HG03558 (cell line): ENCODE results near the gene PSMA3.
A peak's percentile ranks its signal among the peaks of the same experiment; 100 is the strongest.

ENCODE experiments used
- ATAC-seq: cut with Tn5 transposase; IDR thresholded peaks from one replicate; pipeline ENCODE4 v1.9.1; 2021; ENCODE audit warnings: moderate number of reproducible peaks; ENCODE audit not compliant: unreplicated experiment; ENCODE audit errors: extremely low read depth

PSMA3 gene

DNA sequence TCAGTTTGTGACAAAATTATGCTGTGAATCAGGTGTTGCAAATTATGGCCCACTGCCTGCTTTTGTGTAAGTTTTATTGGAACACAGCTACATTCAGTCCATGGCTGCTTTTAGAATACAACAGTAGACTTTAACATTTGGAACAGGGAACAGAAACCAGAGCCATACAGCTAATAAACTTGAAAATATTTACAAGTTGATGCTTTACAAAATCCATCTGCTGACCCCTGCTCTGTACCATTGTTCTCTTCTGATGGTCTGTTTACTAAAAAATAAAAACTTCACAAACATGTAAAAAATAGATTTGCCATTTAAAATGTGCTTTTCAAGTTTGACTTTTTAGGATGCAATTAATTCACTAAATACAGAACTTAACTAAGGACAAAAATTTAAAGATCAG is 20.8 kb downstream of the PSMA3 start:
- ATAC-seq: no peak

DNA sequence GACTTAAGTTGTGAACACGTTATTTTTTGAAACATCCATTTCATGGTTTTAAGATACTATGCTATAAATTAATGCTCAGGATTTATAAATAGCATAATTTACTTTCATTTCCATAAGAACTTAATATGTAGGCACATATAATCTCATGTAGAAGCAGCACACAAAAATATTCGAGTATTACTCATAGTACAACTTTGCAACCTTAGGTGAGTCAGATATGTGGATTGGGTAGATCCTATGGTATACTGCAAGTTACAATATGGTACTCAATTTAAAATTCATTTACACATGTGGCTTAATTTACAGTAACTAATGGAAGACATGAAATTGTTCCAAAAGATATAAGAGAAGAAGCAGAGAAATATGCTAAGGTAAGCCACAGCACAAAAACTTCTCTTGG is 26.0 kb downstream of the PSMA3 start:
- no peak for ATAC-seq

DNA sequence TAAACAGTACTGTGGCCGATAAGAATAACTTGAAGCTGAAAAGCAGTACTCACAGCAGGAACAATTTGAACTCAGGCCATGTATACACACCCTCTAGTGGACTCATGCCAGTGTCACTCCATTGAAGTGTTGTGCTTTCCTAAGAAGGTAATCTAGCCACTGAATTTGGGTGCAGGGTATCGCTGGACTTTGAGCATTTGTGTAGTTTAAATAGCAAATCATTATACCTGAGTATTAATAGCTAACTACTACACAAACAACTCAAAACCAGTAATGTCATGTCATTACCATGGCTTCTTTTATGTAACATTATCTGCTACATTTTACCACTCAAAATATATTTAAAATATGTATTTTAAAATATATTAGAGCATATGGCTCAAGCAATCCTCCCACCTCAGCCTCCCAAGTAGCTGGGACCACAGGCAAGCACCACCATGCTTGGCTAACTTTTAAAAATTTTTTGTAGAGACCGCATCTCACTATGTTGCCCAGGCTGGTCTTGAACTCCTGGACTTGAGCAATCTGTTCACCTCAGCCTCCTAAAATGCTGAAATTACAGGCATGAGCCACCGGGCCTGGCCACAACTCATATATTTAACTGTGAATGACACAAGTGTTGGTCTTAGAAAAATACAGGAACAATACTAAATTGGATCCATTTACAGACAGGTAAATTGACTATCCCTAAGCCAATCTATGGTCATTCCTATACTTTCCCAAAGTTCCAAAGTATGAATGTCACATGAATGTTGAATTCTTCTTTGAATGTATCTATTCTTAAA is 28.1 kb downstream of the PSMA3 start:
- no peak for ATAC-seq

DNA sequence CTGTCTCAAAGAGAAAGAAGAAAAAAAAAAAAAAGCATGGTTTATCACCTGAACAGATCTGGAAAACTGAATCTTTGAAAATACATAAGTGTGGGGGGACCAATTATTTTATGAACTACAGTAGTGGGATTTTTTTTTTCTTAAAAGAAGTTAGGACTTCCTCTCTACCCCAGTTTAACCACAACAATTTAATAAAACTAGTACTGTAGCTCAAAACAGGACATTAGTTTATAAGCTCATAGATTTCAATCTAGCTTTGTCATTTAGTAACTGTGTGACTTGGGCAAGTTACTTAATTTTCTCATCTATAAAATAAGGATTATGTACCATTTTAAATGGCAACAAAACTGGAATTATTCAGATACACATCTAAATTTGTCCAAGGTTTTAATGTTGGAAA is 30.2 kb downstream of the PSMA3 start:
- ATAC-seq: no peak

DNA sequence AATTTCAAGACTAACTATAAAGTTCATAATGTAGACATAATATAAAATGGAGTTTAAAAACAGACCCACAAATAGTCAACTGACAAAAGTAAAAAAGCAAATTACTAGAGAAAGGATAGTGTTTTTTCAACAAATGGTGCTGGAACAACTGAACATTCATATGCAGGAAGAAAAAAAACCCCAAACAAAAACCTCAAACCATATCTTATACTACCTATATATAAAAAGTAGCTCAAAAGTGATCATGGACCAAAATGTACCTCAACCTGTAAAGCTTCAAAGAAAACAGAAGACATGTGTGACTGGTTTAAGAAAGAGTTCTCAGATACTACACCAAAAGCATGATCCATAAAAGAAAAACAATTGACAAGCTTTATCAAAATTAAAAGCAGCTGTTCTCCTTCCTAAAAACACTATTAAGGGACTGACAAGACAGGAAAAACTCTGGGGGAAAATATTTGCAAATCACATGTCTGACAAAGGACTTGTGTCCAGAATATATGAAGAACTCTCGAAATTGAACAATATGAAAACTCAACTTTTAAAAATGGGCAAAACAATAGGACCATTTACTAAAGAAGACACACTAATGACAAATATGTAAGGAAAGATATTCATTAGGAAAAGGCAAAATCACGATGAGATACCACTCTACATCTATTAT is 31.0 kb downstream of the PSMA3 start:
- ATAC-seq: no peak

DNA sequence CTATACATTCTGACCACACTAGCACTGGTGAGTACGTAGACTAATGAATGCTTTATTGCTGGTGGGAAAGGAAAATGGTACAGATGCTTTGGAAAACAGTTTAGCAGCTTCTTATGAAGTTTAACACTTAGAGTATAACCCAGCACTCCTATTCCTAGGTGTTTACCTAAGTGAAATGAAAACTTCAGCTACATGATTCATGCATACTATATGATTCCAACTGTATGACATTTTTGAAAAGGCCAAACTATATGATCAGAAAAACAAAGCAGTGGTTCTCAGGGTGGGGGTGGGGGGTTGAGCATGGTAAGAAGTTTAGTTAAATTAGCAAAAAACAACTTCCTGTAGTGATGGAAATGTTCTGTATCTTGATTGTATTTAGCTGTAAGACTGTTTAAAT is 31.6 kb downstream of the PSMA3 start:
- ATAC-seq: no peak

DNA sequence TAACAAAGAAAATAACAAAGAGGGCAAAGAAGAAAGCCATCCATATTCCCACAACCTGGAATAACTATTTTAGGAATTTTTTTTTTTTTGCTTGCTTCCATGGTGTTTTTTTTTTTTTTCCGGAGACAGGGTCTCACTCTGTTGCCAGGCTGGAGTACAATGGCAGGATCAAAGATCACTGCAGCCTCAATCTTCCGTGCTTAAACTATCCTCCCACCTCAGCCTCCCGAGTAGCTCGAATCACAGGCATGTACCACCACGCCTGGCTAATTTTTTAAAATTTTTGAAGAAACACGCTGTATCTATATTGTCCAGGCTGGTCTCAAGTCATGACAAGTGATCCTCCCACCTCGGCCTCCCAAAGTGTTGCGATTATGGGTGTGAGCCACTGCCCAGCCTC is 33.5 kb downstream of the PSMA3 start:
- no peak for ATAC-seq

DNA sequence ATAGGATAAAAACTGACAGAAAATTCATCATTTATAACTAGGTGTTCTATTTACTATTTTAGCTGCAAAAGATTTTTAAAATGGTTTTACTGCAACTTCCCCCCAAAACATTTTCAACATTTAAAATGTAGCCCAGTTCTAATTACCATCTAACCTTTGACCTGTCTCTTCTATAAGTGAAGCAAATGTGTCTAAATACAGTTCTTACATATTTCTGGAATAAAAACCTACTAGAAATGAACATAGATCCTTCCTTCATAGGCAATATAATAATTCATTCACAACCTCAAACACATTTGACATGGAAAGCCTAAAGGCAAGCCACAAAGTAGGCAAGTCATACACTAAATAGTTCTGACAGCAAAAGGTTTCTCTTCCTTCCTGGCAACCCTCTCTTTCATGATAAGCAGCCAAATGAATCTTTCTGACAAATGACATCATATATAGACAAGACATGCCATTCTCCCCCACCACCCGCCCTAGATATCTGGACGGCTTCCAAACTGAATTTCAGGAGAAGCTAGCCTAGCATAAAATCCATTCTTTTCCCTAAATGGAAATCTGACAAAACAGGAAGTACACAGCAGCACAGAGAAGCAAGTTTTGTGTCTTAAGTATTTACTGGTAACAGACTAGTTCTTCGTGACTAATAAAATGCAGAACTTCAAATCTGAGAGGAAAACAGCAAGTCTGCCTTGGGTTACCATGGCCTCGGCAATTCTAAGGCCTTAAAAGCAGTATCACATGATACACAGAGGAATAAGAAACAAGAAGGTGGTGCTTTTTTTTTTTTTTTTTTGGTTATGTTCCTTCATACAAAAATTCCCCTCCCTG is 36.5 kb downstream of the PSMA3 start:
- ATAC-seq: no peak

DNA sequence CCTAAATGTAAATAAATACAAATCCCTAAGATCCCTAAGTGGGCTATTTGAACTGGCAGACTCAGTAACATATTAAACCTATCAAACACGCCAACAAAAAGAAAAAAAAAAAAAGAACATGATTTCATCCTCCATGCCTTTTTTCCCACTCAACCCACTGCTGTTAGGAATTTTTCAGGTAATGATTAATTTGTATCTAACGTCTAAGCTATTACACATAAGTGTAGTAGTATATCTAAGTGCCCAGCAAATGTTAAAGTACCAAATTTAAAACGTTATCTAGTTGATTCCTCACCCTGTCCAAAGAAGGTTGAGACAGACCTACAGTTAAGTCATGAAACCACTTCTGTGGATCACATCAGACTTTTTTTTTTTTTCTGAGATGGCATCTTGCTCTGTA is 37.3 kb downstream of the PSMA3 start:
- ATAC-seq: no peak

DNA sequence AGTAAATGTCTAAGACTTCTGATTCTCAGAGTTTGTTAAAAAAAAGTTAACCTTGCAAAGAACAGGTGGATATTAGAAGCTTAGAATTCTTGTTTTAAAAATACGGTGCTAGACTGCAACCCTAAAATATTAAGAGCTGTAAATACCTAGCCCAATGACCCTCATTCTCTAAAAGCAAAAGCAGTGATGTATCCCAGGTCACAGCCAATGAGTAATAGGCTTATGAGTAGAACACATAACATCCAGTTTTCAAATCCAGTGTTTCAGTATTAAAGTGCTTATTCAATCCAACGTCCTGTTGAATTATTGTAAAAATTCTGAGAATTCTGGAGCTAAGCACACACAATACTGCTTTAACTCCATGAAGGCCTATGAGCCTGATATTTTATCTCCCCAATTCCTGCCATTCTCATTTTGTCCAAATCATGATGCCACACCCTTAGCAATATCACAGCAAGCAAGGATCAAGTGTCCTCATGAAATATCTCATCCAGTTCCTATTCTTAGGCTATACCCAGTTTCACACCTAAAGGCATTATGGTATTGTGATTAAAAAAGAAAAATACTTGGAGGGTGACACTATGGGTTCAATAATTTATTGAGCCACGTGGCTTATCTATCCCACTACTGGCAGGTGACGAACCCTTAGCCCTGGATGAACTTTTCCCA is 38.4 kb downstream of the PSMA3 start:
- ATAC-seq: no peak

DNA sequence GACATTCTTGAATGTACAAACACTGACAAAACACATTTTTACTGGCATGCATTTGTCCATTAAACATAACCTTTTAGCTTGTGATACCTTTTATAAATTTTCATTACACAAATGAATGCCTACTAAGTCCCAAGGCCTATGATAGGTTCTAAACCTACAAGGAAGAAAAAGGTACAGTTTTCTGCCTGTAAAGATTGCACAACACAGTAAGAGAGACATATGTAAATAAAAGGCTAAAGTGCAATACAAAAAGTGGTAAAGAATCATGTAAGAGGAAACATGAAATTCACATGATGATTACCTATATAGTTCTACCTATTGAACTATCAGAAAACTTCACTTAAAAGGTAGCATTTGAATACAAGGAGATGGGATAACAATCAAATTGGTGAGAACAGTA is 39.1 kb downstream of the PSMA3 start:
- no peak for ATAC-seq

DNA sequence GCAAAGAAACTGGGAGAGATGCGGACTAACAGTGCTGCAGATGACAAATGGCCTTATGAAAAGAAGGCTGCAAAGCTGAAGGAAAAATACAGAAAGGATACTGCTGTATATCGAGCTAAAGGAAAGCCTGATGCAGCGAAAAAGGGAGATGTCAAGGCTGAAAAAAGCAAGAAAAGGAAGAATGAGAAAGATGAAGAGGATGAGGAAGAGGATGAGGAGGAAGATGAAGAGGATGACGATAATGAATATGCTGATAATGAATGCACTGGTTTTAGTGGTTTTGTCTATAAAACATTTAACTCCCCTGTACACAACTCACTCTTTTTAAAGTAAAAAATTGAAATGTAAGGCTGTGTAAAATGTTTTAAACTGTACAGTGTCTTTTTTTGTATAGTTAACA is 40.5 kb downstream of the PSMA3 start:
- no peak for ATAC-seq

DNA sequence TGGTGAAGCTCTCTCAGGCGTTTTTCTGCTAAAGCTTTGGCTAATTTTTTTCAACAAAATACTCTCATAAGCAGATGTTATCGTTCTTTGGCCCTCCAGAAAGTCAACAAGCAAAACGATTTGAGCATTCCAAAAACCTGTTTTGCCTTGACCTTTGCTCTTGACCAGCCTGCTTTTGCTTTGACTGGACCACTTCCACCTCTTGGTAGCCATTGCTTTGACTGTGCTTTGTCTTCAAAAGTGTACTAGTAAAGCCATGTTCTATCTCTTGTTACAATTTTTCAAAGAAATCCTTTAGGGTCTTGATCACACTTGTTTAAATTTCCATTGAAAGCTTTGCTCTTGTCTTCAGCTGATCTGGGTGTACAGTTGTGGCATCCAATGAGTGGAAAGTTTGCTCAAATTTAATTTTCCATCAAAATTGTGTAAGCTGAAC is 43.0 kb downstream of the PSMA3 start:
- no peak for ATAC-seq

DNA sequence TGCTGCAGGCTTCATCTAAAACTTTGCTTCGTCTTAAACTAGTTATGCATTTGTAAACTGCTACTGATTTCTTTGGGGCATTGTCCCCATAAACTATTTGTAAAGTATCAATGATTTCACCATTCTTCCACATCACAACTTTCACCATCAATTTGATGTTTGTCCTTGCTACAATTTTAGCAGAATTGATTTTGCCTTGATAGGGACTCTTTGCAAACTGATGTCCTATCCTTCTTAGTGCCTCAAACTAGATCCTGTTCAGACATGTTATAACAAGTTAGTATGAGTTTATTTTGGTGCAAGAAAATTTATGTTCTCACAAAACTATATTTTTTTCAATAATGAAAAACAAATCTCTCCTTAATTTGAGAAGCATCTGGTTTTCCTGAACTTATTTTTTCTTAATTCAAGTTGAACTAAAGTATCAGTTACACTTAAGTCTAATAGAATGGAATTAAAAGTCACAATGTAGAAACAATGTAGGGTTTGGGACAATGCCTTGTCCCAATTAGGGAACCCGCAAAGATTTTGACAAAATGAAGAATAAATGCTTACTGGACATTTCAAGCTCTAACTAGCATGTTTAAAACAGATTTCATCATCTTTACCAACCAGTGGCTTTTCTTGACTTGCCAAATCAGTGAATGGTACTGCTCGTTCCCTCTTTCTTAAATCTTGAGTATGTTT is 43.6 kb downstream of the PSMA3 start:
- no peak for ATAC-seq

DNA sequence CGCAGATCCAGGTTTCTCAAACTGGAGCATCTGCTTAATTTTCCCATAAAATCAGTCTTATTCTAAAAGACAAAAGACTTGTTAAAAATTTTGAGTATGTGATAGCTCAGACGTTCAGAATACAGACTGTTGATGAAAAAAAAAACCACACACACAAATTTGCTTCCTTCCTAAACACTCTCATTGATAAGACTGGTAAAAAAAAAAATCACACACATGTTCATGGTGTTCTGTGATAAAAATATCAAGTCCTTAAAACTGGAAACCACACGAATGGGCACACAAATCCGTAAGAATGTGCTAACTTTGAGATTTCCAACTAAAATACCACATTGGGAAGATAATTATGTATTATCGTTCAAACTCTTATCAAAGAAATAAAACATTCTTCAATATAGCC is 47.0 kb downstream of the PSMA3 start:
- no peak for ATAC-seq

DNA sequence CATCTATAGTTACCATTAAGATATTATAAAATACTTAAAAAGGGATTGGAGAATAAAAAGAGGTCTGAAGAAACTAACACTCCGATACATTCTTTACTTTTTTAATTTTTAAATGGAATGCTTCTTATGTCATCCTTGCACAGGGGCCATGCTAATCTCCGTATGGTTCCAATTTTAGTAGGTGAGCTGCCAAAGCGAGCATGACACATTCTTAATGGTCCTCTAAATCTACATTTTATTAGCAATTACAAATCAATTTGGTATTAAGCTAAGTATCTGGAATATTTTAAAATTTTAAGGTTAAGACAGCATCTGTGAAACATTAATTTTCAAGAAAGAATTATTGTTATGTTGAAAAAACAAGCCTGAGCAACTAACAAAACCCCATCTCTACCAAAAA is 47.5 kb downstream of the PSMA3 start:
- ATAC-seq: no peak

DNA sequence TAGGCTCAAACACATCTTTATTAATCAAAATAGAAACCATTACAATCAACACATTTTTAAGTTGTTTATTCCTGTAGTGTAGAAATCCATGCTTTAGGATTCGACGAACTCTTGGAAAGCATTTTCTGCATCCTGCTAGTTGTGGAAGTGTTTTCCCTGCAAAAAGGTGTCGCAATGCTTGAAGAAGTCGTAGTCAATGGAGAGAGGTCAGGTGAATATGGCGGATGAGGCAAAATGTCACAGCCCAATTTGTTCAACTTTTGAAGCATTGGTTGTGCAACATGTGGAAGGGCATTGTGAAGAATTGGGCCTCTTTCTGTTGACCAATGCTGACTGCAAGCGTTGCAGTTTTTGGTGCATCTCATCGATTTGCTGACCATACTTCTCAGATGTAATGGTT is 49.6 kb downstream of the PSMA3 start:
- no peak for ATAC-seq

DNA sequence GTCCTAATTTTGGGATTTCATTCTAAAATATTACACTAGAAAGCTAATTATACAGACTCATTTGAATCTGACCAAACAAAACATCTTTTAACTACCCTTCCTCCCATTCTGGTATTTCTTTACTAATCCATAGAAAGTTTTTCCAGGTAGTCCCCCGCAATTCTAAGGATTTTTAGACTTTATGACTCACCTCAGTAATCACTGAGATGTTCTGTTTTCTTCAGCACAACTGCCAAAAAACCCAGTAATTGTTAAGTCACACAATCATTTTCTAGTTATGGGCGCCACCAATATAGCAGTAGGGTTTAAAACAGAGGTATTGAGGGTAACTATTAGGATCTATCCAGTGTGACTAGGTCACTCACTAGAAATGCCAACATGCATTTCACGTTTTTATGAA is 52.1 kb downstream of the PSMA3 start:
- no peak for ATAC-seq

DNA sequence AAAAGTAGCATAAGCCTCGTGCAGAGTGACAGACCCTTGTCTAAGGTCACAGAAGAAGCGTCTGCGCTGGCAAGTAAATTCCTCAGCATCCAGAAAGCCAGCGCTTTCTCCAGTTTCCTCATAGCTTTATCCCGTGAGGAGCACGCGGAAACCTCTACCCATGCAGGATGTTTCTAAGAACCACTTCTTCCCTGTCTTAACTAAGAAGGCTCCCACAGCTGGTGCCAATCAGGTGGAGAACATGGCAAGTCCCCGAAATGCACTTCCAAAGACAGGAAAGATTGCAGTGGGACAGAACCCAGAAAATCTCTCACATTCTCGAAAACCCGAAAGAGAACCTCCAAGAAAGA is 52.7 kb downstream of the PSMA3 start:
- no peak for ATAC-seq

DNA sequence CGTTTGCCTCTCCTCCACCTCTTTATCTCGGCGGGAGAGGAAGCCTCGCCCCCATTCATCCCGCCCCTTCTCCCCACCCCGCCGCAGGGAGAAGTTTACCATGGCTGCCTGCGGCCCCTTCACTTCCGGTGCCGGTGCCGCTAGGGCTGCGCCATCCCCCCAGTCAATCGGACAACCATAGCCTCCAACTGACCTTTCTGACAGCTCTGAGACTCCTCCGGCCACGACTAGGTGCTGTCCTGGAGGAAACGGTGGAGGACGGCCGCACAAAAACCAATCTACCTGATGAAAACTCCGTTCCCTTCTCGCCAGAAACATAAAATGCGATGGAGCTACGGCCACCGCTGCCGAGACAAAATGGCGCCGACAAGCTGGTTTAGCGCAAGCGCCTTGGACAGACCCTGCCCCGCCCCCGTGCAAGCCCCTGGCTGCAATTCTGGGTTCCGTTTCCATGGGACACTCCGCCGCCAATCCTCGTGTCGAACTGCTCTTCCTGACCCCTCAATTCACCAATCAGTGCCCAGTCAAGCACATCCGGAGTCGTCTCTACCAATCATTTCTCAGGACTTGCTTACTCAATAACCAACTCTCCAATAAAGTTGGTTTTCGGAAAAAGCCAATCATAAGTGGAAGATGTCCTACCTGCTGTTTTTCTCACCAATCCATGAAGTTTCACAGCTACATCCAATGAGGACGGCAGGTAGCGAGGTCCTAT is 53.3 kb downstream of the PSMA3 start:
- peak; percentile 72 for ATAC-seq
